H9 (cell line): Measurements from ENCODE around the gene GSTO2. TPM values are rescaled to one million over a fixed set of nuclear protein-coding genes. Genes with fewer than 3 reads are reported as not detected.

ENCODE experiments used
- DNase-seq: peaks from one replicate; pipeline ENCODE4 v3.0.0-alpha.2; 2017
- H2AFZ ChIP-seq: one replicate; pipeline ENCODE4 v1.6.1; 2013; ENCODE audit warnings: mild to moderate bottlenecking, low read length, control low read depth, moderate library complexity
- H2AK5ac ChIP-seq: 2 replicates; pipeline ENCODE4 v1.6.1; 2013; ENCODE audit warnings: low read length, control low read depth, mixed read lengths; ENCODE audit not compliant: insufficient read length
- H2BK120ac ChIP-seq: one replicate; pipeline ENCODE4 v1.6.1; 2013; ENCODE audit warnings: low read depth, mild to moderate bottlenecking, low read length, control low read depth, inconsistent platforms; ENCODE audit not compliant: poor library complexity, severe bottlenecking
- H2BK12ac ChIP-seq: 2 replicates; pipeline ENCODE4 v1.6.1; 2013; ENCODE audit warnings: low read length, control low read depth, mixed read lengths, low read depth; ENCODE audit not compliant: insufficient read length
- H2BK15ac ChIP-seq: 2 replicates; pipeline ENCODE4 v1.6.1; 2013; ENCODE audit warnings: low read depth, low read length, control low read depth
- H2BK20ac ChIP-seq: one replicate; pipeline ENCODE4 v1.6.1; 2013; ENCODE audit warnings: low read depth, mild to moderate bottlenecking, low read length, control low read depth, inconsistent platforms; ENCODE audit not compliant: poor library complexity, severe bottlenecking
- H2BK5ac ChIP-seq: 2 replicates; pipeline ENCODE4 v1.6.1; 2013; ENCODE audit warnings: low read length, control low read depth, mixed read lengths; ENCODE audit not compliant: insufficient read length
- H3K14ac ChIP-seq: 2 replicates; pipeline ENCODE4 v1.6.1; 2013; ENCODE audit warnings: low read length, control low read depth; ENCODE audit not compliant: insufficient read depth
- H3K18ac ChIP-seq: 2 replicates; pipeline ENCODE4 v1.6.1; 2013; ENCODE audit warnings: low read depth, mild to moderate bottlenecking, mixed read lengths, low read length, control low read depth; ENCODE audit not compliant: insufficient read length
- H3K23ac ChIP-seq: 2 replicates; pipeline ENCODE4 v1.6.1; 2013; ENCODE audit warnings: low read length, control low read depth, mixed read lengths, low read depth; ENCODE audit not compliant: insufficient read length
- H3K23me2 ChIP-seq: 2 replicates; pipeline ENCODE4 v1.6.1; 2013; ENCODE audit warnings: low read depth, mild to moderate bottlenecking, mixed read lengths, low read length, control low read depth; ENCODE audit not compliant: insufficient read length, poor library complexity, severe bottlenecking
- H3K27ac ChIP-seq: 2 replicates; pipeline ENCODE4 v1.5.1; 2013; ENCODE audit warnings: low read length, control low read depth, mixed read lengths, low read depth; ENCODE audit not compliant: insufficient read length
- H3K27me3 ChIP-seq: 2 replicates; pipeline ENCODE4 v1.6.1; 2013; ENCODE audit warnings: low read length, control low read depth, inconsistent platforms; ENCODE audit not compliant: insufficient read depth
- H3K4ac ChIP-seq: 2 replicates; pipeline ENCODE4 v1.6.1; 2013; ENCODE audit warnings: low read depth, mild to moderate bottlenecking, control low read depth, inconsistent platforms, low read length, moderate library complexity
- H3K4me1 ChIP-seq: 2 replicates; pipeline ENCODE4 v1.6.1; 2013; ENCODE audit warnings: low read length, control low read depth, inconsistent platforms; ENCODE audit not compliant: insufficient read depth
- H3K4me2 ChIP-seq: 2 replicates; pipeline ENCODE4 v1.6.1; 2013; ENCODE audit warnings: low read length, control low read depth, mixed read lengths; ENCODE audit not compliant: insufficient read length, insufficient read depth
- H3K56ac ChIP-seq: 2 replicates; pipeline ENCODE4 v1.6.1; 2013; ENCODE audit warnings: low read depth, mild to moderate bottlenecking, mixed read lengths, low read length, control low read depth; ENCODE audit not compliant: insufficient read length
- H3K79me1 ChIP-seq: 2 replicates; pipeline ENCODE4 v1.6.1; 2013; ENCODE audit warnings: low read depth, mild to moderate bottlenecking, moderate library complexity, low read length, control low read depth, inconsistent platforms; ENCODE audit not compliant: insufficient read depth, poor library complexity, severe bottlenecking
- H3K79me2 ChIP-seq: 2 replicates; pipeline ENCODE4 v1.6.1; 2013; ENCODE audit warnings: low read length, control low read depth, inconsistent platforms; ENCODE audit not compliant: insufficient read depth
- H3K9ac ChIP-seq: 2 replicates; pipeline ENCODE4 v1.6.1; 2013; ENCODE audit warnings: low read length, control low read depth, mixed read lengths; ENCODE audit not compliant: insufficient read length; ENCODE audit errors: extremely low read depth
- H3K9me3 ChIP-seq: one replicate; pipeline ENCODE4 v1.6.1; 2013; ENCODE audit warnings: low read depth, low read length, inconsistent platforms; ENCODE audit not compliant: control insufficient read depth
- H3T11ph ChIP-seq: one replicate; pipeline ENCODE4 v1.6.1; 2013; ENCODE audit warnings: mild to moderate bottlenecking, low read length, control low read depth, inconsistent platforms
- H4K20me1 ChIP-seq: one replicate; pipeline ENCODE4 v1.6.1; 2013; ENCODE audit not compliant: control insufficient read depth, insufficient read length, insufficient read depth
- H4K5ac ChIP-seq: 2 replicates; pipeline ENCODE4 v1.6.1; 2013; ENCODE audit warnings: low read depth, mild to moderate bottlenecking, mixed read lengths, low read length, control low read depth; ENCODE audit not compliant: insufficient read length
- H4K8ac ChIP-seq: replicated peaks from 2 replicates; pipeline ENCODE4 v1.6.1; 2013; ENCODE audit warnings: low read length, control low read depth, mixed read lengths, low read depth; ENCODE audit not compliant: insufficient read length
- H4K91ac ChIP-seq: 2 replicates; pipeline ENCODE4 v1.6.1; 2013; ENCODE audit warnings: low read depth, mild to moderate bottlenecking, moderate library complexity, mixed read lengths, low read length, control low read depth; ENCODE audit not compliant: insufficient read length
- H3K27ac Mint-ChIP-seq, 3 experiments: 2 replicates in 2 of 3; 3 replicates in 1 of 3; pipeline ENCODE4 v1.8.0; 2020 to 2021; ENCODE audit warnings: mixed read lengths in 3 of 3, mild to moderate bottlenecking in 1 of 3, moderate library complexity in 1 of 3
- H3K27me3 Mint-ChIP-seq: 2 replicates; pipeline ENCODE4 v1.8.0; 2021; ENCODE audit warnings: low read depth, mild to moderate bottlenecking, moderate library complexity, mixed read lengths
- H3K36me3 Mint-ChIP-seq, 3 experiments: 2 replicates in 2 of 3; 3 replicates in 1 of 3; pipeline ENCODE4 v1.8.0; 2020 to 2021; ENCODE audit warnings: low read depth in 3 of 3, mixed read lengths in 3 of 3; ENCODE audit not compliant: insufficient read depth in 1 of 3
- H3K4me1 Mint-ChIP-seq, 2 experiments: 2 replicates each; pipeline ENCODE4 v1.8.0; 2020; ENCODE audit warnings: mixed read lengths in 2 of 2
- H3K4me3 Mint-ChIP-seq, 2 experiments: 2 replicates in 1 of 2; 3 replicates in 1 of 2; pipeline ENCODE4 v1.8.0; 2020 to 2021; ENCODE audit warnings: mild to moderate bottlenecking in 2 of 2, mixed read lengths in 2 of 2, moderate library complexity in 1 of 2
- H3K9me3 Mint-ChIP-seq, 2 experiments: 2 replicates in 1 of 2; 3 replicates in 1 of 2; pipeline ENCODE4 v1.8.0; 2020; ENCODE audit warnings: mild to moderate bottlenecking in 2 of 2, mixed read lengths in 2 of 2, moderate library complexity in 1 of 2
- CTCF ChIP-seq: fragments of 200-600 bp; sonication (generic); conservative IDR thresholded peaks from 3 replicates; pipeline ENCODE4 v1.8.0; 2021; ENCODE audit warnings: antibody characterized with exemption, mild to moderate bottlenecking
- WGBS: extraction: QIAGEN DNeasy Blood & Tissue Kit; methylation state at CpG from one replicate; pipeline ENCODE4 v1.1.7; 2013; ENCODE audit warnings: missing lambda C conversion rate, low lambda C conversion rate, mixed read lengths; ENCODE audit not compliant: insufficient read length; ENCODE audit errors: extremely low coverage; 5-methylcytosine and 5-hydroxymethylcytosine counted together
- total RNA-seq: library from RNA; stranded (reverse); gene quantifications from 2 replicates; pipeline ENCODE4 v1.2.1, GENCODE V29; 2021

The GSTO2 gene
- total RNA-seq, 1 experiment from 2014 or later, result 14.5 TPM

GRCh38 chr10:104323085-104323484, 54.1 kb downstream of the GSTO2 start:
- Histone ChIP-seq H3K23me2 (peaks cover 1% of the 10 kb centered on the region), H3K27ac (no peak overlapping the region), H3K79me1 (no peaks in the 10 kb centered on the region), H4K20me1 (no peaks in the 10 kb centered on the region), H3K9me3 (no peaks in the 10 kb centered on the region), H3K56ac (no peak overlapping the region), H3K23ac (no peak overlapping the region), H2BK20ac (no peak overlapping the region), H3K4me2 (no peak overlapping the region), H3T11ph (no peak overlapping the region), H4K91ac (no peak overlapping the region), H3K9ac (no peak overlapping the region), H3K18ac (no peak overlapping the region), H2BK120ac (no peak overlapping the region), H4K5ac (no peak overlapping the region), H3K14ac (no peak overlapping the region), H3K4ac (no peak overlapping the region), H3K27me3 (no peaks in the 10 kb centered on the region), H2BK15ac (no peak overlapping the region), H3K4me1 (peaks cover 19% of the 10 kb centered on the region), H4K8ac (no peak overlapping the region), H2BK5ac (no peak overlapping the region), H2BK12ac (no peak overlapping the region), H2AK5ac (no peak overlapping the region), H2AFZ (no peak overlapping the region), H3K79me2 (peaks cover 25% of the 10 kb centered on the region; the same call in 1 of the 2 replicates)
- H3K9me3 Mint-ChIP-seq, result no peaks in the 10 kb centered on the region
- peaks cover 78 to 79% of the 10 kb centered on the region in 2 experiments for H3K4me1 Mint-ChIP-seq
- H3K4me3 Mint-ChIP-seq, result no peak overlapping the region; a peak in 1 of 5 replicates
- no CpG with 5 or more reads among the region's 1 CpG for WGBS
- TF ChIP-seq CTCF, result no peak
- no peaks in the 10 kb centered on the region for H3K27me3 Mint-ChIP-seq
- peak; percentile 30 for DNase-seq
- peak overlapping the region; percentile 55 to 83 (median 78); a peak in 4 of 7 replicates for H3K27ac Mint-ChIP-seq
- peaks cover 18 to 24% (median 22%) of the 10 kb centered on the region in 3 experiments for H3K36me3 Mint-ChIP-seq
